B cell (primary cell): Measurements from ENCODE around the gene TSPAN33. TPM values are rescaled to one million over a fixed set of nuclear protein-coding genes. Genes with fewer than 3 reads are reported as not detected.
A peak's percentile ranks its signal among the peaks of the same experiment; 100 is the strongest.

Source experiments
- ATAC-seq: fragments of 200-7000 bp; cut with Tn5 transposase; one replicate; pipeline ENCODE4 v1.10.0; 2021; ENCODE audit warnings: low read depth, mild to moderate bottlenecking, moderate number of reproducible peaks, moderate library complexity
- CTCF ChIA-PET: fragments of 350-600 bp; sonication (Branson Sonifier 250); formaldehyde crosslinking; loops from one replicate; lab custom pipeline; 2021; ENCODE audit warnings: antibody characterized with exemption, inconsistent platforms; lab: Charles Lee
- POLR2A ChIA-PET: fragments of 350-600 bp; sonication (Branson Sonifier 250); formaldehyde crosslinking; loops from one replicate; lab custom pipeline; 2021; ENCODE audit warnings: antibody characterized with exemption; lab: Charles Lee
- DNase-seq: peaks from one replicate; pipeline ENCODE4 v3.0.0; 2013
- H2AFZ ChIP-seq: 2 replicates; pipeline ENCODE4 v1.6.1; 2012; ENCODE audit warnings: mild to moderate bottlenecking, low read depth, low read length; ENCODE audit not compliant: insufficient read depth, poor library complexity, severe bottlenecking
- H3K27ac ChIP-seq, 2 donors: 1 replicate in 1 of 2; 2 replicates in 1 of 2; pipeline ENCODE4 v1.5.1; 2012 to 2013; ENCODE audit warnings: low read length in 2 of 2, mild to moderate bottlenecking in 2 of 2, moderate library complexity in 1 of 2
- H3K27me3 ChIP-seq, 4 experiments: fragments of 200-600 bp in 1 of 4; sonication (generic) in 1 of 4; replicated peaks in 1 of 4; 1 replicate in 2 of 4; 2 replicates in 2 of 4; pipeline versions ENCODE4 v1.6.1 to v1.7.0; 2013 to 2016; ENCODE audit warnings: low read length in 3 of 4, mild to moderate bottlenecking in 2 of 4, mixed read lengths in 1 of 4, moderate library complexity in 1 of 4; ENCODE audit not compliant: insufficient read depth in 4 of 4, control insufficient read depth in 3 of 4; ENCODE audit errors: control extremely low read depth in 1 of 4
- H3K36me3 ChIP-seq, 2 experiments: replicated peaks in 1 of 2; 1 replicate in 1 of 2; 2 replicates in 1 of 2; pipeline versions ENCODE4 v1.6.1 to v1.7.1; 2013; ENCODE audit warnings: low read length in 1 of 2; ENCODE audit not compliant: insufficient read depth in 2 of 2, control insufficient read depth in 1 of 2; ENCODE audit errors: control extremely low read depth in 1 of 2, extremely low read depth in 1 of 2
- H3K4me1 ChIP-seq, 2 donors: fragments of 200-600 bp in 1 of 2; sonication (generic) in 1 of 2; 1 replicate in 1 of 2; 2 replicates in 1 of 2; pipeline versions ENCODE4 v1.5.1 to v1.6.1; 2013 to 2017; ENCODE audit warnings: low read length in 2 of 2; ENCODE audit not compliant: control insufficient read depth in 2 of 2, insufficient read depth in 2 of 2
- H3K4me2 ChIP-seq: replicated peaks from 2 replicates; pipeline ENCODE3; 2012; ENCODE audit warnings: mild to moderate bottlenecking, low read depth, low read length; ENCODE audit not compliant: poor library complexity, severe bottlenecking
- H3K4me3 ChIP-seq, 5 experiments: fragments of 200-600 bp in 1 of 5; sonication (generic) in 1 of 5; 1 replicate in 3 of 5; 2 replicates in 2 of 5; pipeline versions ENCODE4 v1.5.1 to v1.7.0; 2011 to 2016; ENCODE audit warnings: low read length in 4 of 5, mild to moderate bottlenecking in 4 of 5, low read depth in 2 of 5, control low read depth in 1 of 5, moderate library complexity in 1 of 5; ENCODE audit not compliant: insufficient read depth in 1 of 5; ENCODE audit errors: control extremely low read depth in 1 of 5, extremely low read depth in 1 of 5
- H3K79me2 ChIP-seq: fragments of 200-600 bp; sonication (generic); one replicate; pipeline ENCODE4 v1.6.0; 2016; ENCODE audit warnings: low read length; ENCODE audit not compliant: control insufficient read depth, insufficient read depth
- H3K9ac ChIP-seq: fragments of 200-600 bp; sonication (generic); 2 replicates; pipeline ENCODE4 v1.6.1; 2017; ENCODE audit warnings: mild to moderate bottlenecking, low read length, moderate library complexity
- H3K9me3 ChIP-seq, 3 donors: one replicate each; pipeline versions ENCODE4 v1.6.1 to v1.7.1; 2013; ENCODE audit warnings: low read length in 2 of 3; ENCODE audit not compliant: control insufficient read depth in 2 of 3, insufficient read depth in 1 of 3; ENCODE audit errors: control extremely low read depth in 1 of 3
- H4K20me1 ChIP-seq: 2 replicates; pipeline ENCODE4 v1.6.0; 2012; ENCODE audit warnings: mild to moderate bottlenecking, low read length; ENCODE audit not compliant: insufficient read depth, control insufficient read depth, poor library complexity, severe bottlenecking
- H3K27ac Mint-ChIP-seq: one replicate; pipeline ENCODE4 v1.8.0; 2021; ENCODE audit warnings: mixed read lengths
- H3K27me3 Mint-ChIP-seq: one replicate; pipeline ENCODE4 v1.8.0; 2021; ENCODE audit warnings: mixed read lengths
- H3K4me1 Mint-ChIP-seq: one replicate; pipeline ENCODE4 v1.8.0; 2021; ENCODE audit warnings: mixed read lengths
- H3K4me3 Mint-ChIP-seq: one replicate; pipeline ENCODE4 v1.8.0; 2021; ENCODE audit warnings: mixed read lengths
- H3K9me3 Mint-ChIP-seq: one replicate; pipeline ENCODE4 v1.8.0; 2022; ENCODE audit warnings: mixed read lengths; ENCODE audit not compliant: insufficient read depth
- EZH2 ChIP-seq: IDR thresholded peaks from 2 replicates; pipeline ENCODE4 v1.6.1; 2012; ENCODE audit warnings: borderline replicate concordance, low read depth, mild to moderate bottlenecking, moderate library complexity, low read length; ENCODE audit not compliant: insufficient read depth, poor library complexity, severe bottlenecking
- WGBS: methylation state at CpG from one replicate; pipeline ENCODE4 v1.1.5; 2013; ENCODE audit warnings: missing lambda C conversion rate; ENCODE audit not compliant: insufficient coverage; 5-methylcytosine and 5-hydroxymethylcytosine counted together
- intact Hi-C: fragments of 100-400 bp; cut with micrococcal nuclease; formaldehyde crosslinking; loops from one replicate; pipeline ENCODE4 v1.10.0; 2022
- polyA plus RNA-seq: library from polyadenylated mRNA; depleted of rRNA; stranded (reverse); fragments of >200 nt; gene quantifications from 2 replicates; pipeline ENCODE4 v1.2.3, GENCODE V29; 2012
- total RNA-seq, 2 donors: library from RNA; stranded (reverse); fragments of 120-200 nt in 1 of 2; gene quantifications; 1 replicate in 1 of 2; 2 replicates in 1 of 2; pipeline versions ENCODE4 v1.2.3 to v1.2.4, GENCODE V29; 2013 to 2022
- TF ChIP-seq, protein P1 (sequence below): fragments of 200-600 bp; IDR thresholded peaks from one replicate; pipeline ENCODE4 v1.8.0; 2022; ENCODE audit warnings: antibody characterized with exemption, mild to moderate bottlenecking

Gene TSPAN33
- total and polyA plus RNA-seq, 2 donors (not counting 1 experiment from before 2014, with no cell fraction given), result 111 TPM

GRCh38 chr7:129127601-129128000 lies 16.9 kb upstream of the TSPAN33 start:
- Mint-ChIP-seq H3K4me1 (peaks cover 18% of the 10 kb centered on the region), H3K27ac (no peak overlapping the region), H3K9me3 (no peaks in the 10 kb centered on the region), H3K27me3 (no peaks in the 10 kb centered on the region), H3K4me3 (no peak overlapping the region)
- no peak for DNase-seq
- CTCF ChIA-PET, result interaction anchor here (2.0 kb wide), 1 partner anchor 36 kb away, joined by 8 read pairs; no protein-coding TSS in a partner anchor
- no peaks in the 10 kb centered on the region for H4K20me1 ChIP-seq
- no peak overlapping the region for H3K4me2 ChIP-seq
- H3K27ac ChIP-seq, result no peak overlapping the region
- peaks cover 11% of the 10 kb centered on the region in 2 donors for H3K4me1 ChIP-seq
- H3K36me3 ChIP-seq, result no peaks in the 10 kb centered on the region
- no peak for ATAC-seq
- intact Hi-C loops, result no loop called here
- no peak overlapping the region for H3K9ac ChIP-seq
- H3K79me2 ChIP-seq, result no peaks in the 10 kb centered on the region
- POLR2A ChIA-PET, result interaction anchor here (0.6 kb wide), 1 partner anchor 9 kb away, joined by 5 read pairs; no protein-coding TSS in a partner anchor
- no peak overlapping the region for H3K4me3 ChIP-seq
- no peaks in the 10 kb centered on the region for H3K27me3 ChIP-seq
- no peak overlapping the region for H2AFZ ChIP-seq
- H3K9me3 ChIP-seq, result no peaks in the 10 kb centered on the region
- TF ChIP-seq EZH2, result no peak
- TF ChIP-seq, protein P1, sequence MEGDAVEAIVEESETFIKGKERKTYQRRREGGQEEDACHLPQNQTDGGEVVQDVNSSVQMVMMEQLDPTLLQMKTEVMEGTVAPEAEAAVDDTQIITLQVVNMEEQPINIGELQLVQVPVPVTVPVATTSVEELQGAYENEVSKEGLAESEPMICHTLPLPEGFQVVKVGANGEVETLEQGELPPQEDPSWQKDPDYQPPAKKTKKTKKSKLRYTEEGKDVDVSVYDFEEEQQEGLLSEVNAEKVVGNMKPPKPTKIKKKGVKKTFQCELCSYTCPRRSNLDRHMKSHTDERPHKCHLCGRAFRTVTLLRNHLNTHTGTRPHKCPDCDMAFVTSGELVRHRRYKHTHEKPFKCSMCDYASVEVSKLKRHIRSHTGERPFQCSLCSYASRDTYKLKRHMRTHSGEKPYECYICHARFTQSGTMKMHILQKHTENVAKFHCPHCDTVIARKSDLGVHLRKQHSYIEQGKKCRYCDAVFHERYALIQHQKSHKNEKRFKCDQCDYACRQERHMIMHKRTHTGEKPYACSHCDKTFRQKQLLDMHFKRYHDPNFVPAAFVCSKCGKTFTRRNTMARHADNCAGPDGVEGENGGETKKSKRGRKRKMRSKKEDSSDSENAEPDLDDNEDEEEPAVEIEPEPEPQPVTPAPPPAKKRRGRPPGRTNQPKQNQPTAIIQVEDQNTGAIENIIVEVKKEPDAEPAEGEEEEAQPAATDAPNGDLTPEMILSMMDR, result no peak
- WGBS, result 99% methylated on average over 16 of the region's 28 CpGs

DNA sequence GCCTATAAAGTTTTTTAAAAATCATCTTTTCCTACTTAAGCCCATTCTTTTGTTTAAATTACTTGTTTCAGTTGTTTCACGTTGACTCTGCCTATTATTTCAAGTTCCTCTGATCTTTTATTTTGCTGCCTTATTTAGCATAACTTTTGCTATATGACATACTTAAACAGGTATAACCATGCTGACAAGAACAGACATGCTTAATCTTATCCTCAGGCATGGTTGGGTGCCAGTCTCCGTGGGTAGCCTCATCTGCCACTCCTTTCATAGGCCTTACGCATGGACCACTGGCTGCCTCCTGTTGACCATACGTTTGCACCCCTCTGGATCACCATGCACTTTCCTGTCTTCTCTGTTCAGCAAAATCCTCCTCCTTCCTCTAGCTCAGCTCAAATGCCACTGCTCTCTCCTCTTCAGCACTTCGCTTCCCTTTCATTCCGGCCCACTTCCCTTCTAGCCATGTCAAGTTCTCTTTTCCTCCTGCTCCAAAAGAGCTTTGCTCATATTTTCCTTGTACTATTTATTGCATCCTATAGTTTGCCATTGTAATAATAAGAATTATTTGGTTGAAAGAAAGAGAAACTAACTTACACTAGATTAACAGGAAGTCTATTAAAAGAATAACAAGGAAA lies 10.0 kb upstream of the TSPAN33 start:
- Histone ChIP-seq H3K36me3 (no peaks in the 10 kb centered on the region), H4K20me1 (no peaks in the 10 kb centered on the region), H3K9me3 (no peaks in the 10 kb centered on the region), H3K79me2 (peaks cover 3% of the 10 kb centered on the region), H3K4me3 (peak overlapping the region in 2 of 5 experiments; percentile 8 to 39), H3K9ac (peak overlapping the region; percentile 33), H3K4me1 (peaks cover 44 to 56% of the 10 kb centered on the region in 2 donors), H3K27me3 (no peaks in the 10 kb centered on the region), H2AFZ (peak overlapping the region; percentile 31), H3K27ac (peak overlapping the region; percentile 79 to 95), H3K4me2 (peak overlapping the region; percentile 68)
- TF ChIP-seq, protein P1, result no peak
- TF ChIP-seq EZH2, result no peak
- intact Hi-C loops, result no loop called here
- Mint-ChIP-seq H3K27ac (peak overlapping the region; percentile 95), H3K4me3 (peak overlapping the region; percentile 65), H3K4me1 (peaks cover 52% of the 10 kb centered on the region), H3K27me3 (no peaks in the 10 kb centered on the region), H3K9me3 (peaks cover 2% of the 10 kb centered on the region)
- ATAC-seq, result no peak
- 58% methylated on average over 5 of the region's 6 CpGs for WGBS
- DNase-seq, result peak; percentile 30
- ChIA-PET POLR2A (interaction anchor here (1.2 to 4.0 kb wide), 3 partner anchors 9 to 43 kb away, joined by 3 to 25 read pairs (median 3); partner anchors contain the start of gene TSPAN33), CTCF (interaction anchor here (0.8 to 4.6 kb wide), 6 partner anchors 12 to 128 kb away, joined by 3 to 33 read pairs (median 4); partner anchors contain the start of gene TSPAN33)
